Measurements from ENCODE around the gene C16orf95. TPM values are rescaled to one million over a fixed set of nuclear protein-coding genes. Genes with fewer than 3 reads are reported as not detected.

The C16orf95 gene
- total RNA-seq, 3 donors from 2014 or later (not counting 1 experiment from before 2014, with no cell fraction given) = 1.6 to 4.1 (median 2.7) TPM

GRCh38 chr16:87314990-87315420 lies 2.2 kb downstream of the C16orf95 start:
- no peaks in the 10 kb centered on the region for H3K36me3 ChIP-seq (ENCODE audit: control insufficient read depth, insufficient read depth, low read length)
- H3K9me3 ChIP-seq (ENCODE audit: control insufficient read depth, insufficient read depth, low read length) = no peaks in the 10 kb centered on the region
- H3K27me3 ChIP-seq (ENCODE audit: control insufficient read depth, insufficient read depth, low read length) = no peaks in the 10 kb centered on the region
- TF ChIP-seq, protein P1, sequence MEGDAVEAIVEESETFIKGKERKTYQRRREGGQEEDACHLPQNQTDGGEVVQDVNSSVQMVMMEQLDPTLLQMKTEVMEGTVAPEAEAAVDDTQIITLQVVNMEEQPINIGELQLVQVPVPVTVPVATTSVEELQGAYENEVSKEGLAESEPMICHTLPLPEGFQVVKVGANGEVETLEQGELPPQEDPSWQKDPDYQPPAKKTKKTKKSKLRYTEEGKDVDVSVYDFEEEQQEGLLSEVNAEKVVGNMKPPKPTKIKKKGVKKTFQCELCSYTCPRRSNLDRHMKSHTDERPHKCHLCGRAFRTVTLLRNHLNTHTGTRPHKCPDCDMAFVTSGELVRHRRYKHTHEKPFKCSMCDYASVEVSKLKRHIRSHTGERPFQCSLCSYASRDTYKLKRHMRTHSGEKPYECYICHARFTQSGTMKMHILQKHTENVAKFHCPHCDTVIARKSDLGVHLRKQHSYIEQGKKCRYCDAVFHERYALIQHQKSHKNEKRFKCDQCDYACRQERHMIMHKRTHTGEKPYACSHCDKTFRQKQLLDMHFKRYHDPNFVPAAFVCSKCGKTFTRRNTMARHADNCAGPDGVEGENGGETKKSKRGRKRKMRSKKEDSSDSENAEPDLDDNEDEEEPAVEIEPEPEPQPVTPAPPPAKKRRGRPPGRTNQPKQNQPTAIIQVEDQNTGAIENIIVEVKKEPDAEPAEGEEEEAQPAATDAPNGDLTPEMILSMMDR (IDR thresholded peaks at IDR 0.05) = no peak
- Mint-ChIP-seq H3K27me3 (ENCODE audit: low read depth in 2 of 2) (no peaks in the 10 kb centered on the region), H3K9me3 (no peaks in the 10 kb centered on the region), H3K36me3 (no peaks in the 10 kb centered on the region), H3K27ac (no peak overlapping the region), H3K4me3 (no peak overlapping the region), H3K4me1 (peaks cover 18 to 20% of the 10 kb centered on the region in 2 donors)
- DNase-seq (no peak), ATAC-seq (no peak)
- peaks cover 13% of the 10 kb centered on the region for H3K4me1 ChIP-seq (ENCODE audit: control insufficient read depth, insufficient read depth, low read length)
- no peak overlapping the region for H3K4me3 ChIP-seq (ENCODE audit: low read length)
- intact Hi-C loops (cut with micrococcal nuclease) = loop anchor here (5.0 kb wide), 1 partner anchor 322 kb away; no protein-coding TSS in a partner anchor
- no peak overlapping the region for H3K27ac ChIP-seq (ENCODE audit: low read length)
- 94% methylated on average over 10 of the region's 10 CpGs for WGBS (ENCODE audit: insufficient coverage)

DNA sequence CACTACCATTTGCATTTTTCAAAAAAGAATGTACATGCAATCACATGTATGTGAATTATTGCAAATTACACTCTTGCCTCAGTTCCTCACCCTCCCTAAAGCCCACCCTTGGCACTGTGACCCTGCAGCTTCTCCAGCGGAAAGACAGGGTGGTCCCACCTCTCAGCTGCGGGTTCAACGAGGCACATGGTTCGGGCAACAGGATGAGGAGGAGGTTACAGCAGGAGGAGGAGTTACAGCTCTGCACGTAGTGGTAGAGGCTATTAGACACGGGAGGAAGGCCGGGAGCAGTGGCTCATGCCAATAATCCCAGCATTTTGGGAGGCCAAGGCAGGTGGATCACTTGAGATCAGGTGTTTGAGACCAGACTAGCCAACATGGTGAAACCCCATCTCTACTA lies 5.2 kb downstream of the C16orf95 start:
- peaks cover 3% of the 10 kb centered on the region for H3K4me1 ChIP-seq (ENCODE audit: control insufficient read depth, insufficient read depth, low read length)
- Mint-ChIP-seq H3K4me3 (no peak overlapping the region), H3K27me3 (ENCODE audit: low read depth in 2 of 2) (no peaks in the 10 kb centered on the region), H3K36me3 (no peaks in the 10 kb centered on the region), H3K9me3 (no peaks in the 10 kb centered on the region), H3K4me1 (peaks cover 0 to under 1% of the 10 kb centered on the region in 2 donors), H3K27ac (no peak overlapping the region)
- no peaks in the 10 kb centered on the region for H3K9me3 ChIP-seq (ENCODE audit: control insufficient read depth, insufficient read depth, low read length)
- TF ChIP-seq, protein P1 (IDR thresholded peaks at IDR 0.05) = no peak
- WGBS (ENCODE audit: insufficient coverage) = 98% methylated on average over 6 of the region's 7 CpGs
- intact Hi-C loops (cut with micrococcal nuclease) = no loop called here
- H3K27ac ChIP-seq (ENCODE audit: low read length) = no peak overlapping the region
- H3K36me3 ChIP-seq (ENCODE audit: control insufficient read depth, insufficient read depth, low read length) = no peaks in the 10 kb centered on the region
- H3K27me3 ChIP-seq (ENCODE audit: control insufficient read depth, insufficient read depth, low read length) = no peaks in the 10 kb centered on the region
- no peak for ATAC-seq
- H3K4me3 ChIP-seq (ENCODE audit: low read length) = no peak overlapping the region
- no peak for DNase-seq

- intact Hi-C loops (cut with micrococcal nuclease) = no loop called here
- H3K9me3 ChIP-seq (ENCODE audit: control insufficient read depth, insufficient read depth, low read length) = no peaks in the 10 kb centered on the region
- no peaks in the 10 kb centered on the region for H3K36me3 ChIP-seq (ENCODE audit: control insufficient read depth, insufficient read depth, low read length)
- H3K27ac Mint-ChIP-seq = no peak overlapping the region
- no peaks in the 10 kb centered on the region for H3K27me3 ChIP-seq (ENCODE audit: control insufficient read depth, insufficient read depth, low read length)
- H3K27ac ChIP-seq (ENCODE audit: low read length) = no peak overlapping the region
- no peak for ATAC-seq
- H3K9me3 Mint-ChIP-seq = no peaks in the 10 kb centered on the region
- no peaks in the 10 kb centered on the region for H3K27me3 Mint-ChIP-seq (ENCODE audit: low read depth in 2 of 2)
- H3K4me3 Mint-ChIP-seq = no peak overlapping the region
- H3K4me3 ChIP-seq (ENCODE audit: low read length) = no peak overlapping the region
- no peak for DNase-seq
- no peaks in the 10 kb centered on the region for H3K36me3 Mint-ChIP-seq
- peaks cover under 1% of the 10 kb centered on the region for H3K4me1 ChIP-seq (ENCODE audit: control insufficient read depth, insufficient read depth, low read length)
- TF ChIP-seq, protein P1 (IDR thresholded peaks at IDR 0.05) = no peak
- WGBS (ENCODE audit: insufficient coverage) = 95% methylated on average over 5 of the region's 5 CpGs
- no peaks in the 10 kb centered on the region for H3K4me1 Mint-ChIP-seq
Measured at GRCh38 chr16:87311387-87311786, 5.8 kb downstream of the C16orf95 start.

DNA sequence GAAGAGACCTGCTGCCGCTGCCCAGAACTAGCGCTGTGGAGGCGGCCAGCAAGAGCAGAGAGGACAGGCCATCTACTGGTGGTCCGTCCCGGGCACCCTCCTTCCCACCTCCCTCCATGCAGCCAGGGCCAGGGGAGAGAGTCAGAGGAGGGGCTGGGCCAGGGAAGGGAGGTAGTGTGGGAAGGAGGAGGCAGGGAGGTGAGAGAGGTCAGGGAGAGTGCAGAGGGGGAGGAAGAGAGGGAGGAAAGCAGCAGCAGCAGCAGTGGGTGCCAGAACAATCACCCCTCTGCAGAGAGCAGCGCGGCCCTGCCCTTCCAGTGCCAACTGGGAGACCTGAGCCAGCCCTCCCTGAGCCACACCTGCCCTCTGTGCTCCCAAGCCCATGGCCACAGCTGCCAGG lies 6.6 kb downstream of the C16orf95 start:
- Mint-ChIP-seq H3K27ac (no peak overlapping the region), H3K36me3 (no peaks in the 10 kb centered on the region), H3K4me1 (no peaks in the 10 kb centered on the region), H3K9me3 (no peaks in the 10 kb centered on the region), H3K27me3 (ENCODE audit: low read depth in 2 of 2) (no peaks in the 10 kb centered on the region), H3K4me3 (no peak overlapping the region)
- intact Hi-C loops (cut with micrococcal nuclease) = no loop called here
- Histone ChIP-seq H3K4me3 (ENCODE audit: low read length) (no peak overlapping the region), H3K9me3 (ENCODE audit: control insufficient read depth, insufficient read depth, low read length) (no peaks in the 10 kb centered on the region), H3K36me3 (ENCODE audit: control insufficient read depth, insufficient read depth, low read length) (no peaks in the 10 kb centered on the region), H3K4me1 (ENCODE audit: control insufficient read depth, insufficient read depth, low read length) (no peaks in the 10 kb centered on the region), H3K27me3 (ENCODE audit: control insufficient read depth, insufficient read depth, low read length) (no peaks in the 10 kb centered on the region), H3K27ac (ENCODE audit: low read length) (no peak overlapping the region)
- TF ChIP-seq, protein P1 (IDR thresholded peaks at IDR 0.05) = no peak
- no peak for DNase-seq
- no peak for ATAC-seq
- WGBS (ENCODE audit: insufficient coverage) = 100% methylated on average over 4 of the region's 7 CpGs
